ENCODE data around the gene CCP110.

- TF ChIP-seq CTCF (IDR thresholded peaks at IDR 0.05): no peak
- TF ChIP-seq POLR2A (IDR thresholded peaks at IDR 0.05): no peak
Measured at GRCh38 chr16:19488213-19488640, 35.5 kb upstream of the CCP110 start.
